Osteoblast (primary cell): ENCODE measurements around the gene SVOPL. TPM values are rescaled to one million over a fixed set of nuclear protein-coding genes. Genes with fewer than 3 reads are reported as not detected.
A peak's percentile ranks its signal among the peaks of the same experiment; 100 is the strongest.

Experiments
- DNase-seq: peaks from one replicate; pipeline ENCODE4 v3.0.0; 2011; ENCODE audit warnings: low spot score, mixed read lengths; ENCODE audit not compliant: insufficient read length; ENCODE audit errors: missing footprints
- H2AFZ ChIP-seq: 2 replicates; pipeline ENCODE4 v1.6.0; 2011; ENCODE audit warnings: mild to moderate bottlenecking, low read length
- H3K27ac ChIP-seq: 2 replicates; pipeline ENCODE4 v1.5.1; 2011; ENCODE audit warnings: mild to moderate bottlenecking, low read depth, low read length, moderate library complexity
- H3K27me3 ChIP-seq: 2 replicates; pipeline ENCODE4 v1.6.0; 2012; ENCODE audit warnings: mild to moderate bottlenecking, control low read depth, inconsistent platforms, low read length, moderate library complexity; ENCODE audit not compliant: insufficient read depth
- H3K36me3 ChIP-seq: 2 replicates; pipeline ENCODE4 v1.5.1; 2011; ENCODE audit warnings: mild to moderate bottlenecking, low read length, control low read depth, moderate library complexity; ENCODE audit not compliant: insufficient read depth
- H3K4me1 ChIP-seq: 2 replicates; pipeline ENCODE4 v1.5.1; 2011; ENCODE audit warnings: mild to moderate bottlenecking, low read length, control low read depth, moderate library complexity; ENCODE audit not compliant: insufficient read depth
- H3K4me2 ChIP-seq: 2 replicates; pipeline ENCODE4 v1.6.0; 2011; ENCODE audit warnings: mild to moderate bottlenecking, low read length; ENCODE audit not compliant: insufficient read depth
- H3K4me3 ChIP-seq: fragments of 200-600 bp; sonication (generic); 3 replicates; pipeline ENCODE4 v1.5.1; 2012; ENCODE audit warnings: mild to moderate bottlenecking, low read length, inconsistent platforms; ENCODE audit not compliant: insufficient read depth
- H3K79me2 ChIP-seq: 2 replicates; pipeline ENCODE4 v1.6.0; 2012; ENCODE audit warnings: mild to moderate bottlenecking, low read length, control low read depth, inconsistent platforms; ENCODE audit not compliant: insufficient read depth
- H3K9me3 ChIP-seq: 2 replicates; pipeline ENCODE4 v1.5.1; 2011; ENCODE audit warnings: low read depth, low read length, control low read depth
- H4K20me1 ChIP-seq: 2 replicates; pipeline ENCODE4 v1.6.0; 2012; ENCODE audit warnings: mild to moderate bottlenecking, low read length, control low read depth; ENCODE audit not compliant: insufficient read depth
- CTCF ChIP-seq: IDR thresholded peaks from 2 replicates; pipeline ENCODE4 v1.5.1; 2011; ENCODE audit warnings: mild to moderate bottlenecking, low read depth, low read length, moderate library complexity; ENCODE audit errors: extremely low read depth
- total RNA-seq: library from RNA; depleted of rRNA; stranded (reverse); fragments of >200 nt; gene quantifications from 2 replicates; pipeline ENCODE4 v1.2.3, GENCODE V29; 2012

SVOPL gene
- total RNA-seq, 1 donor, result not detected

DNA sequence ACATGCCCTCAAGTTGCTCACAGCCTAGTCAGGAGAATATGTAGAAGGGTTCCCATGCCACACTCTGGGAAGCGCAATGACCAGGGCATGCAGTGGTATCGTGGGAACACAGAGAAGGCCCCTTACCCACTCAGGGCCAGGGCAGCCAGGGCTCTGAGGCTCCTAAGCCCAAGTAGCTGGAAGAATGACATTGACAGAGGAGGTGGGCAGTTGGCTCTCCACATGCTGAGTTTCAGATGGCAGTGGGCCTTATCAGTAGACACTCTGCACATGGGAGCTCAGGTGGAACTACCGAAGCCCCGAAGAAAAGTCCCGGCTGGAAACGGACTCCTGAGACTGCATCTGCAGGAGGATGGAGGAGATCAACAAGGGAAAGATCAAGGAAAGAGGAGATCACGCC is 15.7 kb upstream of the SVOPL start:
- no peaks in the 10 kb centered on the region for H4K20me1 ChIP-seq
- no peaks in the 10 kb centered on the region for H3K79me2 ChIP-seq
- no peaks in the 10 kb centered on the region for H3K36me3 ChIP-seq
- H2AFZ ChIP-seq, result no peak overlapping the region
- no peak for DNase-seq
- H3K4me1 ChIP-seq, result no peaks in the 10 kb centered on the region
- no peak overlapping the region for H3K4me2 ChIP-seq
- H3K27ac ChIP-seq, result no peak overlapping the region
- no peak for TF ChIP-seq CTCF
- H3K9me3 ChIP-seq, result no peaks in the 10 kb centered on the region
- no peak overlapping the region for H3K4me3 ChIP-seq
- H3K27me3 ChIP-seq, result no peaks in the 10 kb centered on the region

- no peaks in the 10 kb centered on the region for H3K9me3 ChIP-seq
- H3K4me3 ChIP-seq, result no peak overlapping the region
- no peaks in the 10 kb centered on the region for H3K79me2 ChIP-seq
- no peak overlapping the region for H3K4me2 ChIP-seq
- DNase-seq, result no peak
- H3K4me1 ChIP-seq, result no peaks in the 10 kb centered on the region
- no peak overlapping the region for H2AFZ ChIP-seq
- no peak for TF ChIP-seq CTCF
- no peak overlapping the region for H3K27ac ChIP-seq
- H4K20me1 ChIP-seq, result no peaks in the 10 kb centered on the region
- H3K27me3 ChIP-seq, result no peaks in the 10 kb centered on the region
- H3K36me3 ChIP-seq, result no peaks in the 10 kb centered on the region
These were observed 12.0 kb upstream of the SVOPL start for GRCh38 chr7:138713191-138713590.

DNA sequence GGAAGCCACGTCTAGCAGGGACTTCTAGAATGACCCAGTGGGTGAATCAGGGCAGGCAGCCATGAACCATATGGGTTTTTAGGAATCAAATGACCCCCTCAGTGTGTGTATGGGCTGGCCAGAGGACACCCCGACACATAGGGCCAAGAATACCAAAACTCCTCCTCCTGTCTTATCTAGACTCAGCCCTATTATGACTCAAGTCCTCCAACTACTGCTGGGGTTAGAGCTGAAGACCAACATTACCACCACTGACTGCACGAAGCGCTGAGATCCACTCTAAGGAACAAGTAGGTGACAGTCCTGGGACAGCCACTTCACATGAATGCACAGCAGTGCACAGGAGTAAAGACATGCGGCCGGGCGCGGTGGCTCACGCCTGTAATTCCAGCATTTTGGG is 11.5 kb upstream of the SVOPL start:
- Histone ChIP-seq H2AFZ (no peak overlapping the region), H3K4me1 (no peaks in the 10 kb centered on the region), H3K9me3 (no peaks in the 10 kb centered on the region), H3K79me2 (no peaks in the 10 kb centered on the region), H3K4me3 (no peak overlapping the region), H3K36me3 (no peaks in the 10 kb centered on the region), H3K27me3 (no peaks in the 10 kb centered on the region), H3K4me2 (no peak overlapping the region), H3K27ac (no peak overlapping the region), H4K20me1 (no peaks in the 10 kb centered on the region)
- TF ChIP-seq CTCF, result no peak
- peak; percentile 8 for DNase-seq

- Histone ChIP-seq H3K27me3 (no peaks in the 10 kb centered on the region), H3K4me1 (no peaks in the 10 kb centered on the region), H4K20me1 (no peaks in the 10 kb centered on the region), H3K27ac (no peak overlapping the region), H3K9me3 (no peaks in the 10 kb centered on the region), H3K4me3 (no peak overlapping the region), H3K4me2 (no peak overlapping the region), H3K79me2 (no peaks in the 10 kb centered on the region), H3K36me3 (no peaks in the 10 kb centered on the region), H2AFZ (no peak overlapping the region)
- DNase-seq, result peak; percentile 48
- TF ChIP-seq CTCF, result no peak
These were observed 9.6 kb upstream of the SVOPL start for GRCh38 chr7:138710536-138711385.
